HL-60 (cell line): ENCODE data around the gene ARHGEF16.

Experiments used
- CTCF ChIP-seq: IDR thresholded peaks from one replicate; pipeline ENCODE4 v1.5.1; 2011; ENCODE audit warnings: low read length, control low read depth, inconsistent platforms; ENCODE audit not compliant: insufficient read depth
- POLR2AphosphoS5 ChIP-seq: IDR thresholded peaks from 2 replicates; pipeline ENCODE4 v1.6.1; 2012; ENCODE audit warnings: low read depth

GRCh38 chr1:3467096-3468036 is 12.9 kb downstream of the ARHGEF16 start:
- TF ChIP-seq CTCF (no peak), POLR2AphosphoS5 (no peak)
